Tibial artery (tissue), 4 donors: Measurements from ENCODE around the gene ADORA3.
"Not testable (repeated sequence)": the region's sequence is repeated elsewhere in the genome, so short reads cannot be mapped to it uniquely, and the experiment has no call there.

Source experiments
- DNase-seq, 2 donors: peaks; one replicate each; pipeline ENCODE4 v3.0.0-alpha.2; 2019
- H3K27ac ChIP-seq, 2 donors: fragments of 200-600 bp; sonication (generic) in 1 of 2; 1 replicate in 1 of 2; 2 replicates in 1 of 2; pipeline ENCODE4 v1.5.1; 2018 to 2019; ENCODE audit warnings: mild to moderate bottlenecking in 1 of 2
- H3K27me3 ChIP-seq, 2 donors: fragments of 200-600 bp; sonication (generic) in 1 of 2; one replicate each; pipeline versions ENCODE4 v1.5.1 to v1.6.0; 2016 to 2019
- H3K36me3 ChIP-seq, 3 donors: fragments of 200-600 bp; sonication (generic) in 2 of 3; one replicate each; pipeline ENCODE4 v1.5.1; 2016 to 2019; ENCODE audit warnings: mild to moderate bottlenecking in 2 of 3
- H3K4me1 ChIP-seq, 4 donors: fragments of 200-600 bp; sonication (generic) in 2 of 4; 1 replicate in 3 of 4; 2 replicates in 1 of 4; pipeline ENCODE4 v1.5.1; 2016 to 2019
- H3K4me3 ChIP-seq, 2 donors: fragments of 200-600 bp; sonication (generic) in 1 of 2; 1 replicate in 1 of 2; 2 replicates in 1 of 2; pipeline ENCODE4 v1.5.1; 2018 to 2019; ENCODE audit warnings: mild to moderate bottlenecking in 2 of 2
- H3K9me3 ChIP-seq, 3 donors: fragments of 200-600 bp; sonication (generic) in 1 of 3; one replicate each; pipeline ENCODE4 v1.5.1; 2016 to 2019
- CTCF ChIP-seq, 2 experiments: fragments of 200-600 bp in 1 of 2; fragments of 450-650 bp in 1 of 2; IDR thresholded peaks; one replicate each; pipeline ENCODE4 v1.5.1; 2017 to 2019; ENCODE audit warnings: antibody characterized with exemption in 2 of 2, mild to moderate bottlenecking in 1 of 2, moderate library complexity in 1 of 2
- intact Hi-C: fragments of 100-400 bp; cut with DNase I; formaldehyde crosslinking; loops from one replicate; pipeline ENCODE4 v1.15.0; 2023; ENCODE audit warnings: low total_unique reads

ADORA3 gene

DNA sequence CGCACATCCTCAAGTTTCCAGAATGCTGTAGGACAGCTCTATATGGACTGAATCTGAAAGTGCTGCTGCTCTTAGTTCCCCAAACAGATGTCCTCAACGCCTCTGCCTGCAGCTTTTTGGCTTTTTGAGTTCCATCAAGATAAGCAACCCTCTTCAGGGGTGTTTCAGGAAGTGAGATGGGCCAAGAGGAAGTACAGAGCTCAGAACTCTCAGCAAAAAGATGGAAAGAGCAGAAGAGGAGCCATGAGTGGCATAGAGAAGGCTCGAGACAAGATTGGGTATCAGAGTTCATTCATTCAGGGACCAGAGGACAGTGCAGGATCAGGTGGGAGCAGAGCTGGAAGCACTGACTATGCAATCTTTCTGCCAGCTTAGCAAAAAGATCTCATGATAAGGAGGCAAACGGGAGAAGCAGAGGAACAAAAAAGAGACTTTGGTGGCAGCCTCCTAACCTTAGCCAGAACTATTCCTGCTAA lies at the start of gene ADORA3, which contains the start of gene TMIGD3:
Gene ADORA3 (minus strand): TSS at position 49 of the 476 bp plus-strand sequence. CDS start 279 bp downstream, outside the sequence.
Gene TMIGD3 (minus strand): TSS at position 49 of the 476 bp plus-strand sequence. CDS start 279 bp downstream, outside the sequence.
- DNase-seq = peak in 1 of 2 donors; percentile 51
- Histone ChIP-seq H3K36me3 (no peaks in the 10 kb centered on the region), H3K27ac (no peak within 1 kb of the TSS), H3K9me3 (no peaks in the 10 kb centered on the region), H3K27me3 (no peaks in the 10 kb centered on the region), H3K4me1 (peaks cover 0 to 16% (median 15%) of the 10 kb centered on the region in 4 donors), H3K4me3 (peak within 1 kb of the TSS; percentile 14 to 22)
- TF ChIP-seq CTCF (IDR thresholded peaks at IDR 0.05) = no peak
- intact Hi-C loops = loop anchor here (10.0 kb wide), 1 partner anchor 231 kb away; the partner anchor contains the start of gene INKA2

DNA sequence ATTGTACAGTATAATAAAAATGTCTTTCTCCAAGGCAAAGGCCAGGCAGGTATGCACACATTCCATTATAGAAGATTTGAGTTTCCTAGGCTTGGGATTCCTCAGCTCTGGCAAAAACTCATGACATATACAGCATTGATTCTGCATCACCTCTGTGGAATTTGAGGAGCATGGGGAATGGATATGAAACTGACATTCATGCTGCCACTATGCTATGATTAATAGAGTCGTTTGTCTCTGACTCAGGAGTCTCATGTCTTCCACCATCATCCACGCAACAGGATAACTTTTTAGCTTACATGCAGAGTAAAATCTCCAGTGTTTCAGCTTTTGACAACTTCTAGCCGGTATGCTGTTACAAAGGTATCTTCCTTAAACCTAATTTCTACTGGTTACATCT lies 49.8 kb upstream of the ADORA3 start:
- no peak overlapping the region for H3K27ac ChIP-seq
- no peaks in the 10 kb centered on the region for H3K4me1 ChIP-seq
- H3K9me3 ChIP-seq = no peaks in the 10 kb centered on the region
- DNase-seq = no peak
- no peaks in the 10 kb centered on the region for H3K27me3 ChIP-seq
- no peak for TF ChIP-seq CTCF (IDR thresholded peaks at IDR 0.05)
- H3K4me3 ChIP-seq = no peak overlapping the region
- H3K36me3 ChIP-seq = no peaks in the 10 kb centered on the region
- intact Hi-C loops = no loop called here

GRCh38 chr1:111552587-111552986 lies 49.2 kb upstream of the ADORA3 start:
- no peak for DNase-seq
- intact Hi-C loops = no loop called here
- no peaks in the 10 kb centered on the region for H3K4me1 ChIP-seq
- TF ChIP-seq CTCF (IDR thresholded peaks at IDR 0.05) = no peak
- H3K36me3 ChIP-seq = no peaks in the 10 kb centered on the region
- H3K27me3 ChIP-seq = no peaks in the 10 kb centered on the region
- H3K27ac ChIP-seq = no peak overlapping the region
- no peak overlapping the region for H3K4me3 ChIP-seq
- no peaks in the 10 kb centered on the region for H3K9me3 ChIP-seq

DNA sequence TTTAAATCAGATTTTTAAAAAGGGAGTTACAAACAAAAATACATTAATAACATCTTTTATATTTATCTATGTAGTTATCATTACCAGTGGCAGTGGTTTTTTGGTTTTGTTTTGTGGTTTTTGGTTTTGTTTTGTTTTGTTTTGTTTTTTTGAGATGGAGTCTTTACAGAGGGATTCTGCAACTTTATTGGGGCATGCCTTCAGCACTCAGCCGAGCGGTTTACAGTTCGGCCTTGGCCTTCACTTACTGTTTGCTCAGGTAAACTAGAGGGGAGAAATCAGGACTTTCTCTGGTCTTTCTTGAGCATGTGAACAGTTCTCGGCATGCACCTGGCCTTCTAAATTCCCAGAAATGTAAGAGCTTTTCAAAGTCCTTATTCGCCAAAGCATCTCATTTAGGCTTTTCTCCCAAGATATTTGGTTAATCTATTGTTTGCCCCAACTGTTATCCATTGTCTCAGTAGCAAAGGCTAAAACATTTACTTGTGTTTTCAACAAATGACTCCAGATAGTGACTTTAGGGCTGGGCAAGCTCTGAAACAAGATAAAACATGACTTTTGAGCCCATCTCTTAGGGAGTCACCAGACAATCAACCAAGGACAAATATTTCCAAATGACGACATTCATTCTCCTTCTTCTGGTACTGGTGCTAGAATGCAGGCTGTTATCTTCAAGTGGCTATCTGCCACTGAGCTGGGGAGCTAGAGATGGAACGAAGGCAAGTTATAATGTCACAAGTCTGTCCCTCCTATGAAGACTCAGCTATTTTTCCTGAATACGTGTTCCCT lies 48.4 kb upstream of the ADORA3 start:
- H3K9me3 ChIP-seq = no peaks in the 10 kb centered on the region
- H3K36me3 ChIP-seq = no peaks in the 10 kb centered on the region
- no peak for DNase-seq
- no peak overlapping the region for H3K4me3 ChIP-seq
- intact Hi-C loops = no loop called here
- TF ChIP-seq CTCF (IDR thresholded peaks at IDR 0.05) = no peak
- no peaks in the 10 kb centered on the region for H3K27me3 ChIP-seq
- no peaks in the 10 kb centered on the region for H3K4me1 ChIP-seq
- no peak overlapping the region for H3K27ac ChIP-seq

DNA sequence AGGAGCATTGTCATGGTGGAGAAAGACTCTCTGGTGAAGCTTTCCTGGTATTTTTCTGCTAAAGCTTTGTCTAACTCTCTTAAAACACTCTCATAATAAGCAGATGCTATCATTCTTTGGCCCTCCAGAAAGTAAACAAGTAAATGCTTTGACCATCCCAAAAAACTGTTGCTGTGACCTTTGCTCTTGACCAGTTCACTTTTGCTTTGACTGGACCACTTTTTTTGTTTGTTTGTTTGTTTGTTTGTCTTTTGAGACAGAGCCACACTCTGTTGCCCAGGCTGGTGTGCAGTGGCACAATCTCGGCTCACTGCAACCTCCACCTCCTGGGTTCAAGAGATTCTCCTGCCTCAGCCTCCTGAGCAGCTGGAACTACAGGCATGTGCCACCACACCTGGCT lies 44.4 kb upstream of the ADORA3 start:
- H3K36me3 ChIP-seq, H3K27me3 ChIP-seq, H3K27ac ChIP-seq, intact Hi-C loops, DNase-seq, H3K9me3 ChIP-seq, H3K4me3 ChIP-seq, H3K4me1 ChIP-seq: not testable (repeated sequence)

GRCh38 chr1:111542187-111542586 lies 38.8 kb upstream of the ADORA3 start:
- intact Hi-C loops = no loop called here
- Histone ChIP-seq H3K27ac (no peak overlapping the region), H3K4me1 (peaks cover 0 to 16% (median 3%) of the 10 kb centered on the region in 4 donors), H3K9me3 (no peaks in the 10 kb centered on the region), H3K36me3 (no peaks in the 10 kb centered on the region), H3K27me3 (no peaks in the 10 kb centered on the region), H3K4me3 (no peak overlapping the region)
- no peak for DNase-seq
- no peak for TF ChIP-seq CTCF (IDR thresholded peaks at IDR 0.05)
